Gastroesophageal sphincter (tissue), 3 donors: ENCODE data around the gene MAP2K4.
A peak's percentile ranks its signal among the peaks of the same experiment; 100 is the strongest.

ENCODE experiments used
- CTCF ChIP-seq, 4 experiments: fragments of 200-600 bp in 2 of 4; fragments of 450-650 bp in 2 of 4; sonication (generic) in 1 of 4; IDR thresholded peaks; one replicate each; pipeline ENCODE4 v1.5.1; 2017 to 2019; ENCODE audit warnings: antibody characterized with exemption in 4 of 4, mild to moderate bottlenecking in 2 of 4, moderate library complexity in 2 of 4
- EP300 ChIP-seq: sonication (generic); formaldehyde crosslinking; IDR thresholded peaks from one replicate; pipeline ENCODE4 v1.6.1; 2017; ENCODE audit warnings: antibody characterized with exemption, mild to moderate bottlenecking
- POLR2AphosphoS5 ChIP-seq: sonication (generic); formaldehyde crosslinking; IDR thresholded peaks from one replicate; pipeline ENCODE4 v1.6.1; 2017; ENCODE audit warnings: antibody characterized with exemption

GRCh38 chr17:11996722-11997146 is 23.9 kb upstream of the MAP2K4 start:
- TF ChIP-seq CTCF (IDR thresholded peaks at IDR 0.05) (peak in 2 of 4 experiments; percentile 37), POLR2AphosphoS5 (no peak), EP300 (no peak)
